Nephron progenitor cell (in vitro differentiated cells): Measurements from ENCODE around the gene SECTM1.
A peak's percentile ranks its signal among the peaks of the same experiment; 100 is the strongest.

Experiments used
- DNase-seq: peaks from one replicate; pipeline ENCODE4 v3.0.0; 2021
- H3K27ac Mint-ChIP-seq: 2 replicates; pipeline ENCODE4 v1.8.0; 2021; ENCODE audit warnings: mild to moderate bottlenecking, moderate library complexity, mixed read lengths
- H3K27me3 Mint-ChIP-seq: 2 replicates; pipeline ENCODE4 v1.8.0; 2021; ENCODE audit warnings: mild to moderate bottlenecking, low read depth, mixed read lengths; ENCODE audit not compliant: poor library complexity
- H3K36me3 Mint-ChIP-seq: 2 replicates; pipeline ENCODE4 v1.8.0; 2021; ENCODE audit warnings: low read depth, mixed read lengths
- H3K4me1 Mint-ChIP-seq: 2 replicates; pipeline ENCODE4 v1.8.0; 2021; ENCODE audit warnings: mixed read lengths
- H3K4me3 Mint-ChIP-seq: 2 replicates; pipeline ENCODE4 v1.8.0; 2021; ENCODE audit warnings: mild to moderate bottlenecking, moderate library complexity, mixed read lengths
- H3K9me3 Mint-ChIP-seq: 2 replicates; pipeline ENCODE4 v1.8.0; 2021; ENCODE audit warnings: mild to moderate bottlenecking, moderate library complexity, mixed read lengths
- CTCF ChIP-seq: fragments of 200-600 bp; sonication (generic); IDR thresholded peaks from 2 replicates; pipeline ENCODE4 v1.5.0; 2021; ENCODE audit warnings: antibody characterized with exemption

Gene SECTM1

DNA sequence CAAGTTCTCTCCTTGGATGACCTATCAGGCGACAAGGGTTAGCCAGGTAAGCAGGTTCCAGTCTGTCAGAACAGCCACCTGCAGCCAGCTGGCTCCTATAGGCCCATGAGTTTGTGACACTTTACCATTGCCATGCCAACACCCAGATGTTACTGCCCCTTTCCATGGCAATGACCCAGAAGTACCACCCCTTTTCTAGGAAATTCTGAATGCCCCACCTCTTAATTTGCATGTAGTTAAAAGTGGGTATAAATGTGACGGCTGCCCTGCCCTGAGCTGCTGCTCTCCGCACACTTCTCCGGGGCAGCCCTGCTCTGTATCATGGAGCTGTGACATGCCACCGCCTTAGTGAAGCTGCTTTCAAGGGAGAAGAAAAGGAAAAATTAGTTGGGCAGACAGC is 10.0 kb upstream of the SECTM1 start:
- Mint-ChIP-seq H3K9me3 (peaks cover 27% of the 10 kb centered on the region), H3K36me3 (no peaks in the 10 kb centered on the region), H3K4me3 (no peak overlapping the region), H3K27ac (no peak overlapping the region), H3K27me3 (peaks cover 18% of the 10 kb centered on the region), H3K4me1 (peaks cover 50% of the 10 kb centered on the region)
- no peak for TF ChIP-seq CTCF
- no peak for DNase-seq

- H3K36me3 Mint-ChIP-seq, result no peaks in the 10 kb centered on the region
- peaks cover 18% of the 10 kb centered on the region for H3K27me3 Mint-ChIP-seq
- H3K9me3 Mint-ChIP-seq, result peaks cover 27% of the 10 kb centered on the region
- DNase-seq, result no peak
- no peak overlapping the region for H3K4me3 Mint-ChIP-seq
- TF ChIP-seq CTCF, result no peak
- no peak overlapping the region for H3K27ac Mint-ChIP-seq
- peaks cover 51% of the 10 kb centered on the region for H3K4me1 Mint-ChIP-seq
Observed at GRCh38 chr17:82342361-82343079, 9.0 kb upstream of the SECTM1 start.

DNA sequence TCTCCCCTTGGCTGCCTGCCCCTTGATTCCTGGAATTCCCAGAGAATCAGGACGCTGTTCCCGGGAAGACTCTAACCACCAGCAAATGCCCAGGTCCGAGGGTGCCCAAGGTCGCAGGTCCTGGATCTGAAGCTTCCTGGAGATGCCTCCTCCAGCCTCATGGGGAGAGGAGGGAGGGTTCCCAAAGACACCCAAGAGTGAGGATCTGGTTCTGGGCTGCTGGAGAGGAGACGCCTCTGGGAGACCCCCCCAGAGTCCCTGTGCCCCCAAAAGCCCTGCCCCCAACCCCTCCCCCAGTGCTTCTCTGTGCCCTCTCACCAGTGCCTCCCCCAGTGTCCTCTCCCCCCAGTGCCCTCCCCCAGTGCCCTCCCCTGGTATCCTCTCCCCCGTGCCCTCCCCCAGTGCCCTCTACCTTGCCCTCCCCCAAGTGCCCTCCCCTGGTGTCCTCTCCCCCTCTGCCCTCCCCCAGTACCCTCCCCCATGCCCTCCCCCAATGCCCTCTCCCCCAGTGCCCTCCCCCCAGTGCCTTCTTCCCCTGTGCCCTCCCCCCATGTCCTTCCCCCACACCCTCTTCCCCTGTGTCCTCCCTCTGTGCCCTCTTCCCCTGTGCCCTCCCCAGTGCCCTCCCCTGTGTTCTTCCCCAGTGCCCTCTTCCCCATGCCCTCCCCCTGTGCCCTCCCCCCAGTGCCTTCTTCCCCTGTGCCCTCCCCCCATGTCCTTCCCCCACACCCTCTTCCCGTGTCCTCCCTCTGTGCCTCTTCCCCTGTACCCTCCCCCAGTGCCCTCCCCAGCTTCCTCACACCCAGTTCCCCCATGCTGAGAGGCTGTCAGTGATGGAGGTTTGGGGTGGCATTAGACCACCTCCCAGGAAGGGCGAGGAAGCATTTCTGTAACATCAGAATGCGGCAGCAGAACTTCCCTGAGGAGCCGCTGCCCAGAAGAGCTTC is 6.3 kb upstream of the SECTM1 start:
- H3K27ac Mint-ChIP-seq, result no peak overlapping the region
- no peak for DNase-seq
- peaks cover 40% of the 10 kb centered on the region for H3K27me3 Mint-ChIP-seq
- H3K4me3 Mint-ChIP-seq, result no peak overlapping the region
- H3K36me3 Mint-ChIP-seq, result no peaks in the 10 kb centered on the region
- H3K9me3 Mint-ChIP-seq, result peaks cover 27% of the 10 kb centered on the region
- TF ChIP-seq CTCF, result no peak
- peaks cover 53% of the 10 kb centered on the region for H3K4me1 Mint-ChIP-seq

DNA sequence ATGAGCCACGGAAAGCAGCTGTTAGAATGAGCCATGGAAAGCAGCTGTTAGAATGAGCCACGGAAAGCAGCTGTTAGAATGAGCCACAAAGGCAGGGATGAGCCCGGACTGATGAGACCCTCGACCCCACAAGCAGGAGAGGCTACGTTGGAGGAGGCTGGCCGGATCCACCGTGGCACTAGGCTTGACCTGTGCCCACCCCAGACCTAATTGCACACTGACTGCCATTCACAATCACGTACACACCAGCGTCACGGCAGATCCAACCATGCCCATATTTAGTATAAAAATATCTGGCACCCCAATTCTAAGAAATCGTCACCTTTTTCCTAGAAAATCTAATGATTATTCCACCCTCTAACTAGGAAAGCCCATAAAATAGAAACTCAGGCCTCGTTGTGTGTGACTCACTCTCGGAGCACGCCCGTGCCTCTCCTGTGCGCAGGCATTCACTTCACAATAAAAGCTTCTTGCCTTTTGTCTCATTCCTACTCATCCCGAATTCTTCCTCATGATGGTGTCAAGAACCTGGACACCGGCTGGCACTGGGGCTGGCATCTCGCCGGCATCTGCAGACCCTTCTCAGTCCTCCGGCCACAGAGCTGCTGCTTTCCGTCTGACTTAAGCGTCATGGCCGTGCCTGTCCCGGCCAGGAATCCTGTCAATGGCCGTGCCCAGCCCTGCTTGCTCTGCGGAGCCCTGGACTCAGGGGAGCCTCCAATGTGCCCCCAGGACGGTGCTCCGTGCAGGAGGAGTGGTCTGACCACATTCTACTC is 5.5 kb upstream of the SECTM1 start:
- Mint-ChIP-seq H3K27me3 (peaks cover 48% of the 10 kb centered on the region), H3K4me3 (peak overlapping the region; percentile 19), H3K27ac (no peak overlapping the region), H3K4me1 (peaks cover 50% of the 10 kb centered on the region), H3K36me3 (no peaks in the 10 kb centered on the region), H3K9me3 (peaks cover 27% of the 10 kb centered on the region)
- TF ChIP-seq CTCF, result no peak
- no peak for DNase-seq

DNA sequence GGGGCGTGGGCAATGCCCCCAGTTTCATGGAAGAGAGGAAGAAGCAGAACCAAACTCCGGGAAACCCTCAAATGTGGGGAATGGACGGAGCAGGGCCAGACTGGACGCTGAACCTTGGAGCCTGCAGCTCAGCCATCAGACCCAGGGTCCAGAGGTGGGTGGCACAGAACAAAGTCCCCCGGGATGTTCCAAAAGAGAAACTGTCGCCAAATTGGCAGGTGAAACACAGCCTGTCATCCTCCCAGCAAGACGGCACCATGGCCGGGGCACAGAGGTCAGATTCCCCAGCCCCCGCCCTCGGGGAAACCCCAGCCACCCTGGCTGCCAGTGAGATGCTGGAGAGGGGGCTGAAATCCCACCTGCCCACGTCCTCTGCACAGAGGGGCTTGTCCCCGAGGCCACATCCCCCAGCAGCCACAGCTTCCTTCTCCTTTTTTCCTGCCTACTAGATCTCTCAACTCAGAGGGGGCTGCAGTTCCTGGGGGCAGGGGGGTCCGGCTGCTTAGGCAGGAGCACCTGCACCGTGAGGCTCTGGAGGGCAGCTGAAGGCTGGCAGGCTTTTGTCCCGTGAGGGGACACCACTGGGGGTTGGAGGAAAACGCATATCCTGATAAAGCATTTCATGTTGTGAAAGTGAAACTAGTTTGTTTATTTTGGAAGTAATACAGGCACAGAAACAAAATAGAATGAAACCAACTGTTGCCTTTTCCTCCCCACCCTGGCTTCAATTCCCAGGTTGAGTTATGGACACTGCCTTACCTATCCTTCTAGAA is 1.2 kb upstream of the SECTM1 start:
- Mint-ChIP-seq H3K36me3 (no peaks in the 10 kb centered on the region), H3K4me1 (peaks cover 51% of the 10 kb centered on the region), H3K27me3 (peaks cover 74% of the 10 kb centered on the region), H3K27ac (no peak overlapping the region), H3K4me3 (peak overlapping the region; percentile 52), H3K9me3 (no peaks in the 10 kb centered on the region)
- DNase-seq, result no peak
- TF ChIP-seq CTCF, result no peak
